ENCODE data around the gene PPP2R3B.

Gene PPP2R3B

GRCh38 chrX:372856-373640 is 13.7 kb downstream of the PPP2R3B start:
- no peak for DNase-seq (ENCODE audit: low read depth in 1 of 2, low spot score in 1 of 2)
- H3K4me3 ChIP-seq (replicated peaks; ENCODE audit: insufficient read depth, low read length): no peak overlapping the region
- TF ChIP-seq GABPA (IDR thresholded peaks at IDR 0.05; ENCODE audit: low read depth) (no peak), REST (IDR thresholded peaks at IDR 0.05; ENCODE audit: insufficient replicate concordance, low read depth) (no peak)
- H3K27me3 ChIP-seq (ENCODE audit: insufficient read depth, poor library complexity, severe bottlenecking): peaks cover 25% of the 10 kb centered on the region
- H3K27ac ChIP-seq (replicated peaks): no peak overlapping the region

- no peak for TF ChIP-seq SPI1 (IDR thresholded peaks at IDR 0.05; ENCODE audit: borderline replicate concordance, low read depth)
- TF ChIP-seq POLR2AphosphoS5 (IDR thresholded peaks at IDR 0.05; ENCODE audit: low read depth): no peak
- TF ChIP-seq GABPA (IDR thresholded peaks at IDR 0.05; ENCODE audit: low read depth): no peak
- TF ChIP-seq, protein P1, sequence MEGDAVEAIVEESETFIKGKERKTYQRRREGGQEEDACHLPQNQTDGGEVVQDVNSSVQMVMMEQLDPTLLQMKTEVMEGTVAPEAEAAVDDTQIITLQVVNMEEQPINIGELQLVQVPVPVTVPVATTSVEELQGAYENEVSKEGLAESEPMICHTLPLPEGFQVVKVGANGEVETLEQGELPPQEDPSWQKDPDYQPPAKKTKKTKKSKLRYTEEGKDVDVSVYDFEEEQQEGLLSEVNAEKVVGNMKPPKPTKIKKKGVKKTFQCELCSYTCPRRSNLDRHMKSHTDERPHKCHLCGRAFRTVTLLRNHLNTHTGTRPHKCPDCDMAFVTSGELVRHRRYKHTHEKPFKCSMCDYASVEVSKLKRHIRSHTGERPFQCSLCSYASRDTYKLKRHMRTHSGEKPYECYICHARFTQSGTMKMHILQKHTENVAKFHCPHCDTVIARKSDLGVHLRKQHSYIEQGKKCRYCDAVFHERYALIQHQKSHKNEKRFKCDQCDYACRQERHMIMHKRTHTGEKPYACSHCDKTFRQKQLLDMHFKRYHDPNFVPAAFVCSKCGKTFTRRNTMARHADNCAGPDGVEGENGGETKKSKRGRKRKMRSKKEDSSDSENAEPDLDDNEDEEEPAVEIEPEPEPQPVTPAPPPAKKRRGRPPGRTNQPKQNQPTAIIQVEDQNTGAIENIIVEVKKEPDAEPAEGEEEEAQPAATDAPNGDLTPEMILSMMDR (IDR thresholded peaks at IDR 0.05; ENCODE audit: insufficient read depth, low read length): no peak
- TF ChIP-seq REST (IDR thresholded peaks at IDR 0.05; ENCODE audit: insufficient replicate concordance, low read depth): no peak
- H3K27ac ChIP-seq (replicated peaks): no peak overlapping the region
- no peak overlapping the region for H3K4me3 ChIP-seq (replicated peaks; ENCODE audit: insufficient read depth, low read length)
- H3K27me3 ChIP-seq (ENCODE audit: insufficient read depth, poor library complexity, severe bottlenecking): peaks cover 25% of the 10 kb centered on the region
- no peak for DNase-seq (ENCODE audit: low read depth in 1 of 2, low spot score in 1 of 2)
Observed at GRCh38 chrX:371907-372306, 14.8 kb downstream of the PPP2R3B start.

- DNase-seq (ENCODE audit: low read depth in 1 of 2, low spot score in 1 of 2): no peak
- H3K27ac ChIP-seq (replicated peaks): no peak overlapping the region
- no peak for TF ChIP-seq REST (IDR thresholded peaks at IDR 0.05; ENCODE audit: insufficient replicate concordance, low read depth)
- no peak for TF ChIP-seq GABPA (IDR thresholded peaks at IDR 0.05; ENCODE audit: low read depth)
- no peak overlapping the region for H3K4me3 ChIP-seq (replicated peaks; ENCODE audit: insufficient read depth, low read length)
- H3K27me3 ChIP-seq (ENCODE audit: insufficient read depth, poor library complexity, severe bottlenecking): peaks cover 25% of the 10 kb centered on the region
Observed at GRCh38 chrX:370963-371745, 15.6 kb downstream of the PPP2R3B start.

Measured in HL-60 (cell line).